ENCODE measurements around the gene DOCK4.

- TF ChIP-seq POLR2AphosphoS5 (IDR thresholded peaks at IDR 0.05) (no peak), CTCF (IDR thresholded peaks at IDR 0.05) (no peak)
These were observed 219.6 kb downstream of the DOCK4 start for GRCh38 chr7:111986601-111987000.
